ENCODE data around the gene MEIKIN.

DNA sequence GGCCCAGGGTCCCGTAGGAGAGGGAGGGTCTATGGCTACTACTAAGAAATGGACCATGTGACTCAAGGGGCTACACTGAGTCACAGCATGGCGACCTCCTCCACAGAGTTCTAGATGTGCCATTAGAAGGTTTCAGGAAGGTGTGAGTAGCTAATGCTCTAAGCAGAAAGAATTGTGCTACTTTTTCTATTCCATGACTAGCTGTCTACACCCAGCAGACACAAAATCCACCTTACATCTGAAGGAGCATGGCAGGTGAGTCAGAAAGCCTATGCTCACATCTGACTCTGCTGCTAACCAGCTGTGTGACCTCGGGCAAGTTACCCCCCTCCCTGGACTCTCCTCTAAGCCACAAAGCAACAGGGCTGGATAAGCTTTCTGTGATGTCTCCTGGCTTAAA, 14.4 kb upstream of the MEIKIN start:
- TF ChIP-seq, protein P1, sequence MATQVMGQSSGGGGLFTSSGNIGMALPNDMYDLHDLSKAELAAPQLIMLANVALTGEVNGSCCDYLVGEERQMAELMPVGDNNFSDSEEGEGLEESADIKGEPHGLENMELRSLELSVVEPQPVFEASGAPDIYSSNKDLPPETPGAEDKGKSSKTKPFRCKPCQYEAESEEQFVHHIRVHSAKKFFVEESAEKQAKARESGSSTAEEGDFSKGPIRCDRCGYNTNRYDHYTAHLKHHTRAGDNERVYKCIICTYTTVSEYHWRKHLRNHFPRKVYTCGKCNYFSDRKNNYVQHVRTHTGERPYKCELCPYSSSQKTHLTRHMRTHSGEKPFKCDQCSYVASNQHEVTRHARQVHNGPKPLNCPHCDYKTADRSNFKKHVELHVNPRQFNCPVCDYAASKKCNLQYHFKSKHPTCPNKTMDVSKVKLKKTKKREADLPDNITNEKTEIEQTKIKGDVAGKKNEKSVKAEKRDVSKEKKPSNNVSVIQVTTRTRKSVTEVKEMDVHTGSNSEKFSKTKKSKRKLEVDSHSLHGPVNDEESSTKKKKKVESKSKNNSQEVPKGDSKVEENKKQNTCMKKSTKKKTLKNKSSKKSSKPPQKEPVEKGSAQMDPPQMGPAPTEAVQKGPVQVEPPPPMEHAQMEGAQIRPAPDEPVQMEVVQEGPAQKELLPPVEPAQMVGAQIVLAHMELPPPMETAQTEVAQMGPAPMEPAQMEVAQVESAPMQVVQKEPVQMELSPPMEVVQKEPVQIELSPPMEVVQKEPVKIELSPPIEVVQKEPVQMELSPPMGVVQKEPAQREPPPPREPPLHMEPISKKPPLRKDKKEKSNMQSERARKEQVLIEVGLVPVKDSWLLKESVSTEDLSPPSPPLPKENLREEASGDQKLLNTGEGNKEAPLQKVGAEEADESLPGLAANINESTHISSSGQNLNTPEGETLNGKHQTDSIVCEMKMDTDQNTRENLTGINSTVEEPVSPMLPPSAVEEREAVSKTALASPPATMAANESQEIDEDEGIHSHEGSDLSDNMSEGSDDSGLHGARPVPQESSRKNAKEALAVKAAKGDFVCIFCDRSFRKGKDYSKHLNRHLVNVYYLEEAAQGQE (IDR thresholded peaks at IDR 0.05), result no peak
- TF ChIP-seq, protein P2, sequence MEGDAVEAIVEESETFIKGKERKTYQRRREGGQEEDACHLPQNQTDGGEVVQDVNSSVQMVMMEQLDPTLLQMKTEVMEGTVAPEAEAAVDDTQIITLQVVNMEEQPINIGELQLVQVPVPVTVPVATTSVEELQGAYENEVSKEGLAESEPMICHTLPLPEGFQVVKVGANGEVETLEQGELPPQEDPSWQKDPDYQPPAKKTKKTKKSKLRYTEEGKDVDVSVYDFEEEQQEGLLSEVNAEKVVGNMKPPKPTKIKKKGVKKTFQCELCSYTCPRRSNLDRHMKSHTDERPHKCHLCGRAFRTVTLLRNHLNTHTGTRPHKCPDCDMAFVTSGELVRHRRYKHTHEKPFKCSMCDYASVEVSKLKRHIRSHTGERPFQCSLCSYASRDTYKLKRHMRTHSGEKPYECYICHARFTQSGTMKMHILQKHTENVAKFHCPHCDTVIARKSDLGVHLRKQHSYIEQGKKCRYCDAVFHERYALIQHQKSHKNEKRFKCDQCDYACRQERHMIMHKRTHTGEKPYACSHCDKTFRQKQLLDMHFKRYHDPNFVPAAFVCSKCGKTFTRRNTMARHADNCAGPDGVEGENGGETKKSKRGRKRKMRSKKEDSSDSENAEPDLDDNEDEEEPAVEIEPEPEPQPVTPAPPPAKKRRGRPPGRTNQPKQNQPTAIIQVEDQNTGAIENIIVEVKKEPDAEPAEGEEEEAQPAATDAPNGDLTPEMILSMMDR (IDR thresholded peaks at IDR 0.05; ENCODE audit: low read depth, low read length, missing input control), result no peak
- TF ChIP-seq TAF1 (conservative IDR thresholded peaks at IDR 0.05) (no peak), FOXA1 (IDR thresholded peaks at IDR 0.05) (no peak), GABPA (IDR thresholded peaks at IDR 0.05 in 1 of 2, conservative IDR thresholded peaks at IDR 0.05 in 1 of 2) (no peak), JUND (IDR thresholded peaks at IDR 0.05) (no peak), RXRA (IDR thresholded peaks at IDR 0.05) (no peak), EGR1 (IDR thresholded peaks at IDR 0.05; ENCODE audit: low read depth in 2 of 2) (no peak)
- TF ChIP-seq, protein P3, sequence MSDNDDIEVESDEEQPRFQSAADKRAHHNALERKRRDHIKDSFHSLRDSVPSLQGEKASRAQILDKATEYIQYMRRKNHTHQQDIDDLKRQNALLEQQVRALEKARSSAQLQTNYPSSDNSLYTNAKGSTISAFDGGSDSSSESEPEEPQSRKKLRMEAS (IDR thresholded peaks at IDR 0.05), result no peak
- TF ChIP-seq, protein P4, sequence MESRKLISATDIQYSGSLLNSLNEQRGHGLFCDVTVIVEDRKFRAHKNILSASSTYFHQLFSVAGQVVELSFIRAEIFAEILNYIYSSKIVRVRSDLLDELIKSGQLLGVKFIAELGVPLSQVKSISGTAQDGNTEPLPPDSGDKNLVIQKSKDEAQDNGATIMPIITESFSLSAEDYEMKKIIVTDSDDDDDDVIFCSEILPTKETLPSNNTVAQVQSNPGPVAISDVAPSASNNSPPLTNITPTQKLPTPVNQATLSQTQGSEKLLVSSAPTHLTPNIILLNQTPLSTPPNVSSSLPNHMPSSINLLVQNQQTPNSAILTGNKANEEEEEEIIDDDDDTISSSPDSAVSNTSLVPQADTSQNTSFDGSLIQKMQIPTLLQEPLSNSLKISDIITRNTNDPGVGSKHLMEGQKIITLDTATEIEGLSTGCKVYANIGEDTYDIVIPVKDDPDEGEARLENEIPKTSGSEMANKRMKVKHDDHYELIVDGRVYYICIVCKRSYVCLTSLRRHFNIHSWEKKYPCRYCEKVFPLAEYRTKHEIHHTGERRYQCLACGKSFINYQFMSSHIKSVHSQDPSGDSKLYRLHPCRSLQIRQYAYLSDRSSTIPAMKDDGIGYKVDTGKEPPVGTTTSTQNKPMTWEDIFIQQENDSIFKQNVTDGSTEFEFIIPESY (IDR thresholded peaks at IDR 0.05), result no peak
